Medulla oblongata (tissue), 1 donor: ENCODE data around the gene SCLT1.

Experiments
- DNase-seq: peaks from one replicate; pipeline ENCODE4 v3.0.0-alpha.2; 2015; ENCODE audit errors: extremely low spot score

Gene SCLT1

GRCh38 chr4:128871948-128872347 lies 221.4 kb downstream of the SCLT1 start:
- no peak for DNase-seq

- no peak for DNase-seq
Observed at GRCh38 chr4:128869776-128870509, 223.4 kb downstream of the SCLT1 start.

- no peak for DNase-seq
Observed at GRCh38 chr4:128868758-128869157, 224.6 kb downstream of the SCLT1 start.

- DNase-seq: no peak
Observed at GRCh38 chr4:128866691-128867090, 226.6 kb downstream of the SCLT1 start.

- no peak for DNase-seq
Observed at GRCh38 chr4:128866269-128866668, 227.1 kb downstream of the SCLT1 start.

- no peak for DNase-seq
Observed at GRCh38 chr4:128865132-128865531, 228.2 kb downstream of the SCLT1 start.

- DNase-seq: peak; percentile 93
Observed at GRCh38 chr4:128863312-128864075, 229.8 kb downstream of the SCLT1 start.

GRCh38 chr4:128862608-128863311 lies 230.6 kb downstream of the SCLT1 start:
- DNase-seq: no peak

- no peak for DNase-seq
Observed at GRCh38 chr4:128861856-128862518, 231.4 kb downstream of the SCLT1 start.

GRCh38 chr4:128859887-128860677 lies 233.3 kb downstream of the SCLT1 start:
- peak; percentile 27 for DNase-seq

GRCh38 chr4:128858879-128859671 lies 234.3 kb downstream of the SCLT1 start:
- DNase-seq: no peak

- no peak for DNase-seq
Observed at GRCh38 chr4:128856246-128856645, 237.1 kb downstream of the SCLT1 start.

- no peak for DNase-seq
Observed at GRCh38 chr4:128855621-128856020, 237.7 kb downstream of the SCLT1 start.

- no peak for DNase-seq
Observed at GRCh38 chr4:128854433-128854832, 238.9 kb downstream of the SCLT1 start.

GRCh38 chr4:128853741-128854140 lies 239.6 kb downstream of the SCLT1 start:
- DNase-seq: no peak

GRCh38 chr4:128850252-128850651 lies 243.1 kb downstream of the SCLT1 start:
- DNase-seq: no peak

- DNase-seq: no peak
Observed at GRCh38 chr4:128848461-128848860, 244.9 kb downstream of the SCLT1 start.

GRCh38 chr4:128847082-128847724 lies 246.1 kb downstream of the SCLT1 start:
- no peak for DNase-seq

GRCh38 chr4:128846063-128846462 lies 247.3 kb downstream of the SCLT1 start:
- DNase-seq: no peak

- peak; percentile 67 for DNase-seq
Observed at GRCh38 chr4:128844931-128845330, 248.4 kb downstream of the SCLT1 start.
